Activated naive CD8-positive, alpha-beta T cell treated with anti-CD3 and anti-CD28 coated beads, Interleukin-2, amount 50 U/mL, for 16 hours (primary cell): ENCODE results near the gene BMPER.

Experiments
- DNase-seq: peaks from one replicate; pipeline ENCODE4 v3.0.0-alpha.2; 2020; ENCODE audit warnings: low read depth, low spot score

The BMPER gene

DNA sequence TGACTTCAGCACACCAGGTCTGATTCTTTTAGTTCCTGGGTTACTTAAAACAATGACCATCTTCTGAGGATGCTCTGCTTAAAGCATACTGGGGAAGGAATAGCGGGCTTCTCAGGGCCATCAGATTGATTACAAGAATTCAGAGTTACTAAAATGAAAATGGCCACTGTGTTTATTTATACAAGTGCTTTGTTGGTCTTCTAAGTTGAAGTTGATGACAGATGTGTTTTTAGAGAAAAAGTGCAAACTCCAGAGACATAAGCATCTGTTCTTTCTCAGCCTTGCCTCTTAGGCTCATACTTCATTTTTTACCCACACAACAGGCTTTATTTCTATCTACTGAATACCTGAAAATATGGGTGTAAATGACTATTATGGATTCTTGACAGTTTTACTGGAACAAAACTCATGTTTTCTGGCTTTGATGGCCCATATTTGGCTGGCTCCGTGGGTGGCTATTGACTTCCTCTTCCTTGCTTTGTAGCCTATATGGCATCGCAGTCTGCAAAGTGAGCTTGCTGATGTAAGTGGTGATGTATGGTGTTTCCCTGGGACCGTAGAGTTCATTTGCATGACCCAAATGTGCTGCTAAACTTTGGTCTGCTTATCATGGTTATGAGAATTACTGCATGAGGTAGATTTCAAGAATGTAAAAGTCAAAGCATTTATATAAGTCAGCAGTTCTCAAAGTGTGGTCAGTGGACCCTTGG, 121.3 kb downstream of the BMPER start:
- no peak for DNase-seq

DNA sequence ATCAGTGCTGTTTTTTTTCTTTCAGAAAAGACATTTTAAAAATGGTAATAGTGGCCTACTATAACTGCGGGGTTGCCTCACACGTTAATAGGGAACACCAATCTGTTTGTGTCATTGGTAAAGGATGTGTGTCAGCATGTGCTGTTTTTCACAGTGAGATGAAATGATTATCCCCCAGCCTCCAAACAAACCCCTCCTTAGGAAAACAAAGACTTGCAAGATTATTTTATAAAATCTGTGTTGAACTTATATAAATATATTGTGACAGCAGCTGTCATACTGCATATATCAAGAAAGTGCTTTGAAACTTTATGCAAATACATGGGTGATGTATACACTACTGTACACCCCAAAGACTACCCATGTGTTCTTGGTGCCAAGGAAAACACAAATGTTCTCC, 125.8 kb downstream of the BMPER start:
- no peak for DNase-seq

- DNase-seq, result no peak
Observed at GRCh38 chr7:34034728-34035127, 129.4 kb downstream of the BMPER start.

- no peak for DNase-seq
Observed at GRCh38 chr7:34036051-34036920, 130.9 kb downstream of the BMPER start.

DNA sequence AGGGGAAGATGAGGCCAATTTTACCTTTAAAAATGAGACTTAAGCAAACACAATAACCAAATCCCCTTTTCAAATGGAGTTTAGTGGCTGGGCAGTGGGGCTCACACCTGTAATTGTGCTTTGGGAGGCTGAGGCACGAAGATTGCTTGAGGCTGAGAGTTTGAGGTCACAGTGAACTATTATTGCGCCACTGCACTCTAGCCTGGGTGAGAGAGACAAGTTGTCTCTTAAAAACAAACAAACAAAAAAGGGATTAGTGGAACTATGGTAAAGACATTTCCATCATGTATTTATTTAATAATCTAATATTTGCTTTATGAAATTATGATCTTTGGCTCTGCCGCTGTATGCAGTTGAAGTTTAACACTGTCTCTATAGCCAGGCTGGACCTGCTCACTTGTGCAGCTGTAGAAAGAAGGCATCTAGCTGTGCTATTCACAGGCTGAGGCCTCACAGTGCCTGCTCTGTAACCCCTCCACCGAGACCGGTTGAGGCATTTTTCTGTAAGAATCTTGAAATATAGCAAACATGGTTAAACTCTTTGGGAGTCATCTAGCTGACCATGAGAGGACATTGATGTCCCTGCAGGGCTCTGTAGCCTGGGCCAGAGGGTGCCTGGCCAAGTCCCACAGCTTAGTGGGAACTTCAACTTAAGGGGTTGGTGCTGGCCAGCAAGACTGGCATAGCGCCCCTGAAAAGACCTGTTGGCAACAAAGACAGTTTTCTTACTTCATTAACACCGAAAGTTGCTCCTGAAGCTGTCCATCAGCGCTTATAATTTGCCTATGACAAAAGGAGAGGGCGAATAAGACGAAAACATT, 131.8 kb downstream of the BMPER start:
- no peak for DNase-seq

- no peak for DNase-seq
Observed at GRCh38 chr7:34038816-34039470, 133.6 kb downstream of the BMPER start.

GRCh38 chr7:34041707-34042106, 136.4 kb downstream of the BMPER start:
- no peak for DNase-seq

DNA sequence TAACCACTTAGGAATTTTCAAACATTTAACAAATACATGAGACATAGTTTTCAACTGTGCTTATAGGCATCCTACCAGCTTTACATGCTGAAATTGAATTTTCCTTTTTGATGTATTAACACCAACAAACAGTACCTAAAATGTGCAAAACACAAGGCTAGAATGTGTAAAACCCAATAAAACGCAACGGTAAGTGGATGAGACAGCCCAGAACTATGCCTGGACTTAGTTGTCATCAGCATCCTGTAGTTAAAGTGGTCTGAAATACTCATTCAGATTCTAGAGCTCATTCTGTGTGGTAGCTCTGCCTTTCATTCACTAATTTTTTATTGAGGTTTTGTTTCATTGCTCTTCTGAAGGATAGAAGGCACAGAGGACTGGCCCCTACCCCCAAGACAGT, 137.1 kb downstream of the BMPER start:
- DNase-seq, result no peak

DNA sequence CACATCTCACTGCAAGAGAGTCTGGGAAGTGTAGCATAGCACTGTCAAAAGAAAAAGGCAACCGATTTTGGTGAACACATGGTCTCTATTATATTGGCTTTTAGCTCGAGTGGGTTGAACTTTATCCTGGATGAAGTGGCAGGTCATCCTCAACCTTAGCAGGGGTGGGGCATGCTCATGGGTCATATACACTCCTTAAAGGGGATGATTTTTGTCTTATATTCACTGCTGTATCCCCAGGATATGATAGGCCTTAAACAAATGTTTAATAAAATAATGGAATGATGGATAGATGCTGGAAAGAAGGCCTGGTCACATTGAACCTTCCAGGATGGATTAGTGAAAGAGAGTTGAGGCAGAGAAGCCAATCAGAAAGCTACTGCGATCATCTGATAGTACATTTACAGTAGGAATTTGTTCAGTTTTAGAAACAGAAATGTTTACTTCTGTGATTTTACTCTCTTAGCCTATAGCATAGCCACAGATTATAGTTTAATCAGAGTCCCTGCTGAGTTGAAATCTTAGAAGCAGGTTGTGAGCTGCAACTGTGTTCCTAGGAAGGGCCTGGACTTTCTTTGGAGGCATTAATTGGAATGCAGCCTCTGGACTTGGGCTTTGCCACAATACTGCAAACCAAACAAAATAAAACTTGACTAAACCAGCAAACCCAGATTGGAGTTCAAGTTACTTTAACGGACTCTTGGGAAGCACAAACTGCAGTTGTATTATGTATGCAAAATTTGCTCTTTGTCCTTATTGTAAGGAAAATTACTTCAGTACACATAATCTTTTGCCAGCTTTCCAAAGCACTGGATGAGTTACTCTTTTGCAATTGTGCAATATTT, 138.3 kb downstream of the BMPER start:
- no peak for DNase-seq

DNA sequence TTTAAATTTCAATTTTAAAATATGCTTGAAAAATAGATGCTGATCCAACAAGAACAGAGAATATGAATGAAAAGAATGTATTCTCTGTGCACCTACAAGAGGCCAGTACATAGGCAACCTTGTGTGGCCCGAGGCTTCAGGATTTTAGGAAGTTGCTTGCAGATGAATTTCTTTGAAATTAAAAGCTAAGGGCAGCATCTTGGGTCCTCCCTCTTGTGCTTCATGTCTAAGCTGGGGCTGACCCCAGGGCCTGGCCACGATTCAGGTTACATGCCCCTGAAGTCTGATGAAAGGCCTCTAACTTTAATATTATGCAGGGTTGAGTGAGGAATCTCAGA, 138.9 kb downstream of the BMPER start:
- no peak for DNase-seq

- DNase-seq, result no peak
Observed at GRCh38 chr7:34044734-34045353, 139.5 kb downstream of the BMPER start.

DNA sequence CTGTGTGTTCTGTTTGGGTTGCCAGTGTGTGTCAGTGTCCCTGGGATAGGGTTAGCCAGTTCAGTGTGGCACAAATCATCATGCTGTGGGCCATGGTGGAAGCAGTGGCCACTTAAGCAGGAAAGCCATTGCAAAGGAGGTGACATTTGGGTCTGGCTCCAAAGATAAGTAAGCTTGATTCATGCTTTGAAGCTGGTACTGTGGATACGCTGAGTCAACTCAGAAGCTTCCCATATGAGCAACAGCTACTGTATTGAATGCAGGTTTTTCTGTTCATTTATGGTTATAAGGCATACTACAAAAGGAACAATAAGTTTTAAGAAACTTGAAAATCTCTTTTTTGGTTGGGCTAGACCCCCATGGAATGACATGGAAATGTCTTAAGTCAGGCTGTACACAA, 143.1 kb downstream of the BMPER start:
- no peak for DNase-seq

GRCh38 chr7:34054075-34054474, 148.7 kb downstream of the BMPER start:
- DNase-seq, result no peak

GRCh38 chr7:34057136-34057535, 151.8 kb downstream of the BMPER start:
- DNase-seq, result no peak

DNA sequence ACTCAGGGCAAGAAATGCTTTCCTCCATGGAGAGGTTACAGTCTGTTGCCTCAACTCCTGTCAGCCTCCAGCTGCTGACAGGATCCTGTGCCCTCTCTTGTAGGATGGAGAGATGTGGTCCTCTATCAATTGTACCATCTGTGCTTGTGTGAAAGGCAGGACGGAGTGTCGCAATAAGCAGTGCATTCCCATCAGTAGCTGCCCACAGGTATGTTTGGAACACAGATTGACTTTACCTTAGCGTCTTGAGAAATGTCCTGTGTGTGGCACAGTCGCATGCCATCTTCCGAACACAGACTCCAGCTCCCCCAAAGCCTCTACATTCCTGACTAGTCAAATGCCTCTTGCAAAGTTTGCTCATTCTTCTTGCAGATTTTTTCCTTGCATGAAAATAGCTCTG, 152.6 kb downstream of the BMPER start:
- DNase-seq, result no peak

- no peak for DNase-seq
Observed at GRCh38 chr7:34058801-34059135, 153.4 kb downstream of the BMPER start.

GRCh38 chr7:34059136-34059828, 153.9 kb downstream of the BMPER start:
- DNase-seq, result no peak

- DNase-seq, result no peak
Observed at GRCh38 chr7:34060196-34060947, 155.0 kb downstream of the BMPER start.

GRCh38 chr7:34061149-34061548, 155.8 kb downstream of the BMPER start:
- DNase-seq, result no peak
